A549 (cell line): ENCODE measurements around the gene FHIT.

Experiments used
- HDAC2 ChIP-seq: fragments of 200-600 bp; sonication (generic); IDR thresholded peaks from 2 replicates; pipeline ENCODE4 v1.6.1; 2016
- KDM1A ChIP-seq: fragments of 200-600 bp; sonication (generic); IDR thresholded peaks from 2 replicates; pipeline ENCODE4 v1.6.1; 2016; ENCODE audit warnings: low read depth, mild to moderate bottlenecking
- MYC ChIP-seq: IDR thresholded peaks from 2 replicates; pipeline ENCODE4 v1.6.1; 2012; ENCODE audit warnings: mild to moderate bottlenecking, inconsistent platforms, low read length, improper control_type of control experiment, borderline replicate concordance
- POLR2A ChIP-seq: IDR thresholded peaks from 2 replicates; pipeline ENCODE4 v1.6.1; 2012; ENCODE audit warnings: mild to moderate bottlenecking, low read length
- RARB ChIP-seq: fragments of 250-450 bp; sonication (Bioruptor Pico); IDR thresholded peaks from 2 replicates; pipeline ENCODE4 v1.8.0; 2021; ENCODE audit warnings: mild to moderate bottlenecking, moderate library complexity
- RNF2 ChIP-seq: fragments of 200-600 bp; sonication (generic); IDR thresholded peaks from 2 replicates; pipeline ENCODE4 v1.6.1; 2016; ENCODE audit warnings: low read depth, mild to moderate bottlenecking, antibody characterized with exemption, moderate library complexity, borderline replicate concordance
- TF ChIP-seq, protein P1 (sequence below): fragments of >200 bp; sonication (Bioruptor Twin); formaldehyde crosslinking; IDR thresholded peaks from 3 replicates; pipeline ENCODE4 v1.5.1; 2016
- TF ChIP-seq, protein P2 (sequence below): fragments of 450-650 bp; IDR thresholded peaks from 2 replicates; pipeline ENCODE4 v1.6.1; 2014; ENCODE audit warnings: antibody characterized with exemption
- TF ChIP-seq, protein P3 (sequence below): fragments of 200-600 bp; sonication (generic); IDR thresholded peaks from 2 replicates; pipeline ENCODE4 v1.6.1; 2016; ENCODE audit warnings: antibody characterized with exemption, mild to moderate bottlenecking, moderate library complexity

DNA sequence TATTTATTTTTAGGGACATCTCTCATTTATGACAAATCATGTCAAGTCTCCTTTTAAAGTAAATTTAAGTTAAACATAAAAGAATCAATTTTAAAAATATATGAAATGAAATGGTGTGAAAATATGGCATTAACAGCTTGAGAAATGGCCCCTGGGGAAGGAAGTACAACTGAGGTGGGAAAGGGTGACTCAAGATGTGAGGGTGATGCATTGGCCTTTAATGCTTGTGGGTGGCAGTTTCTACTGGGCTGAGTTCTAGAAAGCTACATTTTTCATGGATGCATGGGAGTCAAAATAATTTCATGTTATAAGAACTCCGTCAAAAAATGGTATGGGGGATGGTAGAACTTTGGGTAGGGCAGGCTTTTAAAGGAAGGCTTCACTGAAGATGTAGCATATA is 1492.6 kb downstream of the FHIT start:
- TF ChIP-seq, protein P1, sequence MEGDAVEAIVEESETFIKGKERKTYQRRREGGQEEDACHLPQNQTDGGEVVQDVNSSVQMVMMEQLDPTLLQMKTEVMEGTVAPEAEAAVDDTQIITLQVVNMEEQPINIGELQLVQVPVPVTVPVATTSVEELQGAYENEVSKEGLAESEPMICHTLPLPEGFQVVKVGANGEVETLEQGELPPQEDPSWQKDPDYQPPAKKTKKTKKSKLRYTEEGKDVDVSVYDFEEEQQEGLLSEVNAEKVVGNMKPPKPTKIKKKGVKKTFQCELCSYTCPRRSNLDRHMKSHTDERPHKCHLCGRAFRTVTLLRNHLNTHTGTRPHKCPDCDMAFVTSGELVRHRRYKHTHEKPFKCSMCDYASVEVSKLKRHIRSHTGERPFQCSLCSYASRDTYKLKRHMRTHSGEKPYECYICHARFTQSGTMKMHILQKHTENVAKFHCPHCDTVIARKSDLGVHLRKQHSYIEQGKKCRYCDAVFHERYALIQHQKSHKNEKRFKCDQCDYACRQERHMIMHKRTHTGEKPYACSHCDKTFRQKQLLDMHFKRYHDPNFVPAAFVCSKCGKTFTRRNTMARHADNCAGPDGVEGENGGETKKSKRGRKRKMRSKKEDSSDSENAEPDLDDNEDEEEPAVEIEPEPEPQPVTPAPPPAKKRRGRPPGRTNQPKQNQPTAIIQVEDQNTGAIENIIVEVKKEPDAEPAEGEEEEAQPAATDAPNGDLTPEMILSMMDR: no peak
- TF ChIP-seq HDAC2 (no peak), POLR2A (no peak), KDM1A (no peak), RARB (CRISPR knock-in tag) (no peak), MYC (no peak), RNF2 (no peak)
- TF ChIP-seq, protein P2, sequence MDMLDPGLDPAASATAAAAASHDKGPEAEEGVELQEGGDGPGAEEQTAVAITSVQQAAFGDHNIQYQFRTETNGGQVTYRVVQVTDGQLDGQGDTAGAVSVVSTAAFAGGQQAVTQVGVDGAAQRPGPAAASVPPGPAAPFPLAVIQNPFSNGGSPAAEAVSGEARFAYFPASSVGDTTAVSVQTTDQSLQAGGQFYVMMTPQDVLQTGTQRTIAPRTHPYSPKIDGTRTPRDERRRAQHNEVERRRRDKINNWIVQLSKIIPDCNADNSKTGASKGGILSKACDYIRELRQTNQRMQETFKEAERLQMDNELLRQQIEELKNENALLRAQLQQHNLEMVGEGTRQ: no peak
- TF ChIP-seq, protein P3, sequence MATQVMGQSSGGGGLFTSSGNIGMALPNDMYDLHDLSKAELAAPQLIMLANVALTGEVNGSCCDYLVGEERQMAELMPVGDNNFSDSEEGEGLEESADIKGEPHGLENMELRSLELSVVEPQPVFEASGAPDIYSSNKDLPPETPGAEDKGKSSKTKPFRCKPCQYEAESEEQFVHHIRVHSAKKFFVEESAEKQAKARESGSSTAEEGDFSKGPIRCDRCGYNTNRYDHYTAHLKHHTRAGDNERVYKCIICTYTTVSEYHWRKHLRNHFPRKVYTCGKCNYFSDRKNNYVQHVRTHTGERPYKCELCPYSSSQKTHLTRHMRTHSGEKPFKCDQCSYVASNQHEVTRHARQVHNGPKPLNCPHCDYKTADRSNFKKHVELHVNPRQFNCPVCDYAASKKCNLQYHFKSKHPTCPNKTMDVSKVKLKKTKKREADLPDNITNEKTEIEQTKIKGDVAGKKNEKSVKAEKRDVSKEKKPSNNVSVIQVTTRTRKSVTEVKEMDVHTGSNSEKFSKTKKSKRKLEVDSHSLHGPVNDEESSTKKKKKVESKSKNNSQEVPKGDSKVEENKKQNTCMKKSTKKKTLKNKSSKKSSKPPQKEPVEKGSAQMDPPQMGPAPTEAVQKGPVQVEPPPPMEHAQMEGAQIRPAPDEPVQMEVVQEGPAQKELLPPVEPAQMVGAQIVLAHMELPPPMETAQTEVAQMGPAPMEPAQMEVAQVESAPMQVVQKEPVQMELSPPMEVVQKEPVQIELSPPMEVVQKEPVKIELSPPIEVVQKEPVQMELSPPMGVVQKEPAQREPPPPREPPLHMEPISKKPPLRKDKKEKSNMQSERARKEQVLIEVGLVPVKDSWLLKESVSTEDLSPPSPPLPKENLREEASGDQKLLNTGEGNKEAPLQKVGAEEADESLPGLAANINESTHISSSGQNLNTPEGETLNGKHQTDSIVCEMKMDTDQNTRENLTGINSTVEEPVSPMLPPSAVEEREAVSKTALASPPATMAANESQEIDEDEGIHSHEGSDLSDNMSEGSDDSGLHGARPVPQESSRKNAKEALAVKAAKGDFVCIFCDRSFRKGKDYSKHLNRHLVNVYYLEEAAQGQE: no peak
